Ascending aorta (tissue), 2 donors: ENCODE results near the gene PIEZO2. TPM values are rescaled to one million over a fixed set of nuclear protein-coding genes. Genes with fewer than 3 reads are reported as not detected.

Source experiments
- DNase-seq, 2 donors: peaks; one replicate each; pipeline ENCODE4 v3.0.0-alpha.2; 2019; ENCODE audit warnings: low spot score in 2 of 2
- H3K27ac ChIP-seq, 2 donors: fragments of 200-600 bp; sonication (generic); one replicate each; pipeline ENCODE4 v1.5.1; 2016 to 2017; ENCODE audit warnings: mild to moderate bottlenecking in 1 of 2
- H3K27me3 ChIP-seq: fragments of 200-600 bp; sonication (generic); one replicate; pipeline ENCODE4 v1.5.1; 2017
- H3K36me3 ChIP-seq, 2 donors: fragments of 200-600 bp; sonication (generic); one replicate each; pipeline ENCODE4 v1.5.1; 2016
- H3K4me1 ChIP-seq, 2 donors: fragments of 200-600 bp; sonication (generic); one replicate each; pipeline ENCODE4 v1.5.1; 2016 to 2017; ENCODE audit warnings: mild to moderate bottlenecking in 1 of 2
- H3K4me3 ChIP-seq, 2 donors: fragments of 200-600 bp; sonication (generic); one replicate each; pipeline ENCODE4 v1.5.1; 2016 to 2017; ENCODE audit warnings: mild to moderate bottlenecking in 1 of 2
- H3K9me3 ChIP-seq, 2 donors: fragments of 200-600 bp; sonication (generic); one replicate each; pipeline ENCODE4 v1.5.1; 2016
- CTCF ChIP-seq, 3 experiments: fragments of 200-600 bp in 2 of 3; fragments of 450-650 bp in 1 of 3; sonication (generic) in 2 of 3; IDR thresholded peaks; one replicate each; pipeline ENCODE4 v1.5.1; 2016 to 2019; ENCODE audit warnings: antibody characterized with exemption in 3 of 3, mild to moderate bottlenecking in 1 of 3, moderate library complexity in 1 of 3
- intact Hi-C: fragments of 100-400 bp; cut with DNase I; formaldehyde crosslinking; loops from one replicate; pipeline ENCODE4 v1.15.1; 2023
- total RNA-seq: library from RNA; depleted of rRNA; stranded (reverse); fragments of >200 nt; gene quantifications from one replicate; pipeline ENCODE4 v1.1.0, GENCODE V29; 2016

PIEZO2 gene
- total RNA-seq, 1 donor from 2014 or later: 3.1 TPM

- intact Hi-C loops: no loop called here
- Histone ChIP-seq H3K4me1 (no peaks in the 10 kb centered on the region), H3K36me3 (no peaks in the 10 kb centered on the region), H3K9me3 (peaks cover 12 to 69% of the 10 kb centered on the region in 2 donors), H3K27ac (no peak overlapping the region), H3K27me3 (no peaks in the 10 kb centered on the region), H3K4me3 (no peak overlapping the region)
- TF ChIP-seq CTCF (IDR thresholded peaks at IDR 0.05): no peak
- no peak for DNase-seq
These were observed 163.7 kb downstream of the PIEZO2 start for GRCh38 chr18:10985689-10986088.

- H3K36me3 ChIP-seq: no peaks in the 10 kb centered on the region
- no peak for DNase-seq
- peaks cover 2 to 33% of the 10 kb centered on the region in 2 donors for H3K9me3 ChIP-seq
- no peak overlapping the region for H3K4me3 ChIP-seq
- H3K27me3 ChIP-seq: no peaks in the 10 kb centered on the region
- no peaks in the 10 kb centered on the region for H3K4me1 ChIP-seq
- intact Hi-C loops: no loop called here
- no peak for TF ChIP-seq CTCF (IDR thresholded peaks at IDR 0.05)
- H3K27ac ChIP-seq: no peak overlapping the region
These were observed 170.0 kb downstream of the PIEZO2 start for GRCh38 chr18:10979411-10979810.

GRCh38 chr18:10977042-10977441 is 172.3 kb downstream of the PIEZO2 start:
- no peaks in the 10 kb centered on the region for H3K27me3 ChIP-seq
- H3K4me3 ChIP-seq: no peak overlapping the region
- no peak for TF ChIP-seq CTCF (IDR thresholded peaks at IDR 0.05)
- H3K4me1 ChIP-seq: no peaks in the 10 kb centered on the region
- intact Hi-C loops: no loop called here
- H3K36me3 ChIP-seq: no peaks in the 10 kb centered on the region
- H3K9me3 ChIP-seq: peaks cover 0 to 10% of the 10 kb centered on the region in 2 donors
- H3K27ac ChIP-seq: no peak overlapping the region
- no peak for DNase-seq

- Histone ChIP-seq H3K4me1 (no peaks in the 10 kb centered on the region), H3K36me3 (no peaks in the 10 kb centered on the region), H3K27me3 (no peaks in the 10 kb centered on the region), H3K27ac (no peak overlapping the region), H3K4me3 (no peak overlapping the region), H3K9me3 (no peaks in the 10 kb centered on the region)
- DNase-seq: no peak
- TF ChIP-seq CTCF (IDR thresholded peaks at IDR 0.05): no peak
- intact Hi-C loops: no loop called here
These were observed 175.7 kb downstream of the PIEZO2 start for GRCh38 chr18:10973567-10974203.

- intact Hi-C loops: no loop called here
- Histone ChIP-seq H3K36me3 (no peaks in the 10 kb centered on the region), H3K27ac (no peak overlapping the region), H3K9me3 (no peaks in the 10 kb centered on the region), H3K27me3 (no peaks in the 10 kb centered on the region), H3K4me3 (no peak overlapping the region), H3K4me1 (no peaks in the 10 kb centered on the region)
- DNase-seq: no peak
- no peak for TF ChIP-seq CTCF (IDR thresholded peaks at IDR 0.05)
These were observed 177.7 kb downstream of the PIEZO2 start for GRCh38 chr18:10971717-10972116.

GRCh38 chr18:10965119-10965518 is 184.2 kb downstream of the PIEZO2 start:
- intact Hi-C loops: no loop called here

More at GRCh38 chr18:10965119-10965518, 184.2 kb downstream of the PIEZO2 start:
- Histone ChIP-seq H3K4me3 (no peak overlapping the region), H3K27ac (no peak overlapping the region), H3K9me3 (no peaks in the 10 kb centered on the region), H3K4me1 (no peaks in the 10 kb centered on the region), H3K36me3 (no peaks in the 10 kb centered on the region), H3K27me3 (no peaks in the 10 kb centered on the region)
- DNase-seq: no peak
- TF ChIP-seq CTCF (IDR thresholded peaks at IDR 0.05): no peak
